Large intestine (tissue), 3 donors: ENCODE data around the gene MAP4K4. TPM values are rescaled to one million over a fixed set of nuclear protein-coding genes. Genes with fewer than 3 reads are reported as not detected.

Experiments
- DNase-seq, 2 donors: peaks; one replicate each; pipeline versions ENCODE4 v3.0.0 to v3.0.0-alpha.2; 2013
- H3K27ac ChIP-seq: one replicate; pipeline ENCODE4 v1.5.1; 2013; ENCODE audit warnings: low read length
- H3K27me3 ChIP-seq: 2 replicates; pipeline ENCODE4 v1.6.1; 2013; ENCODE audit warnings: low read length; ENCODE audit not compliant: control insufficient read depth, insufficient read depth
- H3K36me3 ChIP-seq: 2 replicates; pipeline ENCODE4 v1.6.1; 2013; ENCODE audit warnings: low read length; ENCODE audit not compliant: control insufficient read depth, insufficient read depth
- H3K4me1 ChIP-seq: one replicate; pipeline ENCODE4 v1.6.1; 2013; ENCODE audit warnings: low read length; ENCODE audit not compliant: control insufficient read depth, insufficient read depth
- H3K4me3 ChIP-seq: one replicate; pipeline ENCODE4 v1.5.1; 2013; ENCODE audit warnings: low read length
- H3K9me3 ChIP-seq: one replicate; pipeline ENCODE4 v1.6.1; 2013; ENCODE audit warnings: mild to moderate bottlenecking, low read depth, low read length, moderate library complexity; ENCODE audit not compliant: control insufficient read depth
- WGBS: methylation state at CpG from one replicate; pipeline ENCODE4 v1.1.5; 2013; ENCODE audit warnings: low lambda C conversion rate; ENCODE audit not compliant: insufficient coverage; 5-methylcytosine and 5-hydroxymethylcytosine counted together
- polyA plus RNA-seq: library from polyadenylated mRNA; unstranded; fragments of 120-200 nt; gene quantifications from one replicate; pipeline ENCODE4 v1.2.1, GENCODE V29; 2013

Gene MAP4K4
- polyA plus RNA-seq, 1 donor, result 39.5 TPM

- WGBS, result no CpG with 5 or more reads among the region's 2 CpGs
- Histone ChIP-seq H3K9me3 (no peaks in the 10 kb centered on the region), H3K4me3 (no peak overlapping the region), H3K27ac (peak overlapping the region; percentile 53), H3K4me1 (peaks cover 11% of the 10 kb centered on the region), H3K27me3 (no peaks in the 10 kb centered on the region), H3K36me3 (no peaks in the 10 kb centered on the region)
- DNase-seq, result peak in 1 of 2 donors; percentile 56
Observed at GRCh38 chr2:101690547-101691152, 6.9 kb upstream of the MAP4K4 start.

- Histone ChIP-seq H3K4me3 (no peak overlapping the region), H3K4me1 (peaks cover 11% of the 10 kb centered on the region), H3K9me3 (no peaks in the 10 kb centered on the region), H3K36me3 (no peaks in the 10 kb centered on the region), H3K27ac (no peak overlapping the region), H3K27me3 (no peaks in the 10 kb centered on the region)
- DNase-seq, result no peak
- no CpG with 5 or more reads among the region's 3 CpGs for WGBS
Observed at GRCh38 chr2:101692041-101692440, 5.5 kb upstream of the MAP4K4 start.

GRCh38 chr2:101692766-101693165, 4.7 kb upstream of the MAP4K4 start:
- whole genome bisulfite sequencing, result no CpG with 5 or more reads among the region's 3 CpGs
- H3K36me3 ChIP-seq, result no peaks in the 10 kb centered on the region
- no peak overlapping the region for H3K4me3 ChIP-seq
- H3K4me1 ChIP-seq, result peaks cover 11% of the 10 kb centered on the region
- no peaks in the 10 kb centered on the region for H3K9me3 ChIP-seq
- DNase-seq, result no peak
- H3K27ac ChIP-seq, result no peak overlapping the region
- H3K27me3 ChIP-seq, result no peaks in the 10 kb centered on the region

GRCh38 chr2:101693991-101694588, 3.4 kb upstream of the MAP4K4 start:
- WGBS, result no CpG with 5 or more reads among the region's 3 CpGs
- H3K4me1 ChIP-seq, result peaks cover 9% of the 10 kb centered on the region
- no peak overlapping the region for H3K4me3 ChIP-seq
- H3K27ac ChIP-seq, result no peak overlapping the region
- no peak for DNase-seq
- H3K36me3 ChIP-seq, result no peaks in the 10 kb centered on the region
- H3K27me3 ChIP-seq, result no peaks in the 10 kb centered on the region
- no peaks in the 10 kb centered on the region for H3K9me3 ChIP-seq

GRCh38 chr2:101696272-101697123, 1.0 kb upstream of the MAP4K4 start:
- no peaks in the 10 kb centered on the region for H3K27me3 ChIP-seq
- no peaks in the 10 kb centered on the region for H3K4me1 ChIP-seq
- WGBS, result no CpG with 5 or more reads among the region's 31 CpGs
- H3K36me3 ChIP-seq, result no peaks in the 10 kb centered on the region
- H3K9me3 ChIP-seq, result no peaks in the 10 kb centered on the region
- H3K27ac ChIP-seq, result peak overlapping the region; percentile 20
- DNase-seq, result peak in 1 of 2 donors; percentile 65
- H3K4me3 ChIP-seq, result peak overlapping the region; percentile 61

GRCh38 chr2:101698014-101698843, 722 bp downstream of the MAP4K4 start:
- Histone ChIP-seq H3K36me3 (peaks cover 6% of the 10 kb centered on the region), H3K27ac (peak overlapping the region; percentile 34), H3K27me3 (no peaks in the 10 kb centered on the region), H3K4me3 (peak overlapping the region; percentile 71), H3K9me3 (no peaks in the 10 kb centered on the region), H3K4me1 (no peaks in the 10 kb centered on the region)
- WGBS, result 0% methylated on average over 1 of the region's 57 CpGs
- peak in 1 of 2 donors; percentile 66 for DNase-seq

- no peak for DNase-seq
- Histone ChIP-seq H3K4me3 (peak overlapping the region; percentile 71), H3K27me3 (no peaks in the 10 kb centered on the region), H3K27ac (no peak overlapping the region), H3K36me3 (peaks cover 6% of the 10 kb centered on the region), H3K4me1 (no peaks in the 10 kb centered on the region), H3K9me3 (no peaks in the 10 kb centered on the region)
- WGBS, result 29% methylated on average over 3 of the region's 16 CpGs
Observed at GRCh38 chr2:101698844-101699754, 1.6 kb downstream of the MAP4K4 start.

- Histone ChIP-seq H3K4me3 (peak overlapping the region; percentile 71), H3K27ac (no peak overlapping the region), H3K36me3 (peaks cover 6% of the 10 kb centered on the region), H3K9me3 (no peaks in the 10 kb centered on the region), H3K27me3 (no peaks in the 10 kb centered on the region), H3K4me1 (no peaks in the 10 kb centered on the region)
- WGBS, result no CpG with 5 or more reads among the region's 13 CpGs
- DNase-seq, result no peak
Observed at GRCh38 chr2:101699755-101700461, 2.4 kb downstream of the MAP4K4 start.

GRCh38 chr2:101704046-101704466, 6.5 kb downstream of the MAP4K4 start:
- Histone ChIP-seq H3K27me3 (no peaks in the 10 kb centered on the region), H3K9me3 (no peaks in the 10 kb centered on the region), H3K4me1 (no peaks in the 10 kb centered on the region), H3K4me3 (no peak overlapping the region), H3K27ac (no peak overlapping the region), H3K36me3 (peaks cover 6% of the 10 kb centered on the region)
- DNase-seq, result no peak
- WGBS, result 86% methylated on average over 1 of the region's 1 CpG
